ENCODE data around the gene TOM1L1. TPM values are rescaled to one million over a fixed set of nuclear protein-coding genes. Genes with fewer than 3 reads are reported as not detected.

The TOM1L1 gene
- total RNA-seq, 3 donors from 2014 or later (not counting 1 experiment from before 2014, with no cell fraction given), result not detected

- ATAC-seq (no peak), DNase-seq (no peak)
- Histone ChIP-seq H3K27me3 (ENCODE audit: control insufficient read depth, insufficient read depth, low read length) (no peaks in the 10 kb centered on the region), H3K4me1 (ENCODE audit: control insufficient read depth, insufficient read depth, low read length) (no peaks in the 10 kb centered on the region), H3K9me3 (ENCODE audit: control insufficient read depth, insufficient read depth, low read length) (no peaks in the 10 kb centered on the region), H3K36me3 (ENCODE audit: control insufficient read depth, insufficient read depth, low read length) (no peaks in the 10 kb centered on the region), H3K4me3 (ENCODE audit: low read length) (no peak overlapping the region), H3K27ac (ENCODE audit: low read length) (no peak overlapping the region)
- Mint-ChIP-seq H3K27ac (no peak overlapping the region), H3K27me3 (ENCODE audit: low read depth in 2 of 2) (peaks cover 0 to 2% of the 10 kb centered on the region in 2 donors), H3K36me3 (no peaks in the 10 kb centered on the region), H3K9me3 (no peaks in the 10 kb centered on the region), H3K4me3 (no peak overlapping the region), H3K4me1 (no peaks in the 10 kb centered on the region)
- intact Hi-C loops (cut with micrococcal nuclease), result no loop called here
- no peak for TF ChIP-seq CTCF (IDR thresholded peaks at IDR 0.05)
- WGBS (ENCODE audit: insufficient coverage), result 89% methylated on average over 6 of the region's 7 CpGs
Measured at GRCh38 chr17:54888981-54889380, 11.7 kb upstream of the TOM1L1 start.

GRCh38 chr17:54891176-54891821, 9.4 kb upstream of the TOM1L1 start:
- Histone ChIP-seq H3K4me3 (ENCODE audit: low read length) (no peak overlapping the region), H3K27ac (ENCODE audit: low read length) (no peak overlapping the region), H3K9me3 (ENCODE audit: control insufficient read depth, insufficient read depth, low read length) (no peaks in the 10 kb centered on the region), H3K27me3 (ENCODE audit: control insufficient read depth, insufficient read depth, low read length) (no peaks in the 10 kb centered on the region), H3K36me3 (ENCODE audit: control insufficient read depth, insufficient read depth, low read length) (no peaks in the 10 kb centered on the region), H3K4me1 (ENCODE audit: control insufficient read depth, insufficient read depth, low read length) (no peaks in the 10 kb centered on the region)
- ATAC-seq (no peak), DNase-seq (no peak)
- no CpG with 5 or more reads among the region's 1 CpG for WGBS (ENCODE audit: insufficient coverage)
- intact Hi-C loops (cut with micrococcal nuclease), result no loop called here
- Mint-ChIP-seq H3K9me3 (peaks cover 0 to 2% of the 10 kb centered on the region in 2 donors), H3K27me3 (ENCODE audit: low read depth in 2 of 2) (peaks cover 0 to 2% of the 10 kb centered on the region in 2 donors), H3K4me1 (no peaks in the 10 kb centered on the region), H3K4me3 (no peak overlapping the region), H3K36me3 (no peaks in the 10 kb centered on the region), H3K27ac (no peak overlapping the region)
- TF ChIP-seq CTCF (IDR thresholded peaks at IDR 0.05), result no peak

- no peaks in the 10 kb centered on the region for H3K4me1 ChIP-seq (ENCODE audit: control insufficient read depth, insufficient read depth, low read length)
- Mint-ChIP-seq H3K4me1 (no peaks in the 10 kb centered on the region), H3K4me3 (no peak overlapping the region), H3K9me3 (peaks cover 0 to 2% of the 10 kb centered on the region in 2 donors), H3K27ac (no peak overlapping the region), H3K27me3 (ENCODE audit: low read depth in 2 of 2) (peaks cover 7% of the 10 kb centered on the region in 2 donors), H3K36me3 (no peaks in the 10 kb centered on the region)
- no peaks in the 10 kb centered on the region for H3K9me3 ChIP-seq (ENCODE audit: control insufficient read depth, insufficient read depth, low read length)
- DNase-seq (no peak), ATAC-seq (no peak)
- H3K36me3 ChIP-seq (ENCODE audit: control insufficient read depth, insufficient read depth, low read length), result no peaks in the 10 kb centered on the region
- TF ChIP-seq CTCF (IDR thresholded peaks at IDR 0.05), result no peak
- WGBS (ENCODE audit: insufficient coverage), result no CpG with 5 or more reads among the region's 1 CpG
- H3K27me3 ChIP-seq (ENCODE audit: control insufficient read depth, insufficient read depth, low read length), result no peaks in the 10 kb centered on the region
- no peak overlapping the region for H3K4me3 ChIP-seq (ENCODE audit: low read length)
- no peak overlapping the region for H3K27ac ChIP-seq (ENCODE audit: low read length)
- intact Hi-C loops (cut with micrococcal nuclease), result no loop called here
Measured at GRCh38 chr17:54892360-54892759, 8.3 kb upstream of the TOM1L1 start.

- H3K4me3 Mint-ChIP-seq, result no peak overlapping the region
- H3K27me3 Mint-ChIP-seq (ENCODE audit: low read depth in 2 of 2), result peaks cover 27% of the 10 kb centered on the region in 2 donors
- no peak overlapping the region for H3K27ac ChIP-seq (ENCODE audit: low read length)
- no peaks in the 10 kb centered on the region for H3K4me1 Mint-ChIP-seq
- DNase-seq (no peak), ATAC-seq (no peak)
- no peaks in the 10 kb centered on the region for H3K36me3 Mint-ChIP-seq
- peaks cover 0 to 2% of the 10 kb centered on the region in 2 donors for H3K9me3 Mint-ChIP-seq
- intact Hi-C loops (cut with micrococcal nuclease), result no loop called here
- no peaks in the 10 kb centered on the region for H3K9me3 ChIP-seq (ENCODE audit: control insufficient read depth, insufficient read depth, low read length)
- H3K36me3 ChIP-seq (ENCODE audit: control insufficient read depth, insufficient read depth, low read length), result no peaks in the 10 kb centered on the region
- no peaks in the 10 kb centered on the region for H3K4me1 ChIP-seq (ENCODE audit: control insufficient read depth, insufficient read depth, low read length)
- 51% methylated on average over 2 of the region's 3 CpGs for WGBS (ENCODE audit: insufficient coverage)
- H3K27ac Mint-ChIP-seq, result no peak overlapping the region
- H3K27me3 ChIP-seq (ENCODE audit: control insufficient read depth, insufficient read depth, low read length), result peaks cover 13% of the 10 kb centered on the region
- no peak for TF ChIP-seq CTCF (IDR thresholded peaks at IDR 0.05)
- H3K4me3 ChIP-seq (ENCODE audit: low read length), result no peak overlapping the region
Measured at GRCh38 chr17:54898576-54898975, 2.1 kb upstream of the TOM1L1 start.
